OCI-LY3 (cell line): ENCODE data around the gene PTPN20.

Experiments used
- H2AFZ ChIP-seq: fragments of 200-600, 300-600 bp; shearing (Covaris generic); 2 replicates; pipeline ENCODE4 v1.6.0; 2014; ENCODE audit warnings: antibody characterized with exemption, low read depth, low read length
- H3K27ac ChIP-seq: fragments of 200-600, 300-600 bp; sonication (generic); 2 replicates; pipeline ENCODE4 v1.5.1; 2014; ENCODE audit warnings: mild to moderate bottlenecking, low read length, moderate library complexity, mixed read lengths
- H3K27me3 ChIP-seq: fragments of 200-600, 300-600 bp; sonication (generic); 2 replicates; pipeline ENCODE4 v1.6.1; 2014; ENCODE audit warnings: low read depth, low read length, mixed read lengths
- H3K36me3 ChIP-seq: fragments of 200-600, 300-600 bp; sonication (generic); replicated peaks from 2 replicates; pipeline ENCODE3; 2014; ENCODE audit warnings: low read depth, low read length, mixed read lengths
- H3K4me1 ChIP-seq: fragments of 300-600, 200-600 bp; sonication (generic); 2 replicates; pipeline ENCODE4 v1.6.1; 2014; ENCODE audit warnings: low read length, mixed read lengths
- H3K4me2 ChIP-seq: fragments of 200-600, 300-600 bp; sonication (generic); 2 replicates; pipeline ENCODE4 v1.6.1; 2014; ENCODE audit warnings: low read length, mixed read lengths
- H3K4me3 ChIP-seq: fragments of 300-600, 200-600 bp; sonication (generic); 2 replicates; pipeline ENCODE4 v1.5.1; 2014; ENCODE audit warnings: antibody characterized with exemption, mild to moderate bottlenecking, low read length, moderate library complexity
- H3K79me2 ChIP-seq: fragments of 300-600, 200-600 bp; shearing (Covaris generic); 2 replicates; pipeline ENCODE4 v1.6.1; 2014; ENCODE audit warnings: mild to moderate bottlenecking, low read length, mixed read lengths
- H3K9ac ChIP-seq: fragments of 300-600, 200-600 bp; shearing (Covaris generic); 2 replicates; pipeline ENCODE4 v1.6.0; 2014; ENCODE audit warnings: mild to moderate bottlenecking, low read length, moderate library complexity
- H3K9me3 ChIP-seq: fragments of 200-600, 300-600 bp; shearing (Covaris generic); 2 replicates; pipeline ENCODE4 v1.6.1; 2014; ENCODE audit warnings: low read length, mixed read lengths; ENCODE audit not compliant: insufficient read depth
- H4K20me1 ChIP-seq: fragments of 200-600, 300-600 bp; sonication (generic); 2 replicates; pipeline ENCODE4 v1.6.1; 2016; ENCODE audit warnings: low read length, mixed read lengths; ENCODE audit not compliant: insufficient read depth
- EZH2phosphoT487 ChIP-seq: fragments of 200-600 bp; shearing (Covaris generic); IDR thresholded peaks from 2 replicates; pipeline ENCODE4 v1.6.1; 2018; ENCODE audit warnings: antibody characterized with exemption, mixed run types, low read depth
- TF ChIP-seq, protein P1 (sequence below): fragments of 200-600, 300-600 bp; sonication (generic); IDR thresholded peaks from 2 replicates; pipeline ENCODE4 v1.5.1; 2014; ENCODE audit warnings: antibody characterized with exemption, low read length, low read depth

PTPN20 gene

DNA sequence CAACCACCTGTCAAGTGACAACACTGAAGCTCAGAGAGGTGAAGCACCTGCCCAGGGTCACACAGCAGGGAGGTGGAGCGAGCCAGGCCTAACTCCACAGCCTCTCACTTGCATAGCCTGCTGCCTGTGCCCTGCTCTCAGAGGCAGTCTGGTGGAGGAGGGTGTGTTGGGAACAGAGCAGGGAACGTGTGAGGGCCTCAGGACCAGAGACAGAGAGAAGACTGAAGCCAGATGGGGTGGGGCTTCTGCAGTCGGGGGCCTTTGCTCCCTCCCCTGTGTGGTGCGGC, 114.0 kb downstream of the PTPN20 start:
- no peak overlapping the region for H3K4me2 ChIP-seq
- peaks cover 20% of the 10 kb centered on the region for H3K4me1 ChIP-seq
- H3K9ac ChIP-seq: no peak overlapping the region
- no peak overlapping the region for H2AFZ ChIP-seq
- no peaks in the 10 kb centered on the region for H3K79me2 ChIP-seq
- no peaks in the 10 kb centered on the region for H3K9me3 ChIP-seq
- H4K20me1 ChIP-seq: no peaks in the 10 kb centered on the region
- no peaks in the 10 kb centered on the region for H3K36me3 ChIP-seq
- no peak overlapping the region for H3K4me3 ChIP-seq
- no peak overlapping the region for H3K27ac ChIP-seq
- no peaks in the 10 kb centered on the region for H3K27me3 ChIP-seq
- TF ChIP-seq, protein P1, sequence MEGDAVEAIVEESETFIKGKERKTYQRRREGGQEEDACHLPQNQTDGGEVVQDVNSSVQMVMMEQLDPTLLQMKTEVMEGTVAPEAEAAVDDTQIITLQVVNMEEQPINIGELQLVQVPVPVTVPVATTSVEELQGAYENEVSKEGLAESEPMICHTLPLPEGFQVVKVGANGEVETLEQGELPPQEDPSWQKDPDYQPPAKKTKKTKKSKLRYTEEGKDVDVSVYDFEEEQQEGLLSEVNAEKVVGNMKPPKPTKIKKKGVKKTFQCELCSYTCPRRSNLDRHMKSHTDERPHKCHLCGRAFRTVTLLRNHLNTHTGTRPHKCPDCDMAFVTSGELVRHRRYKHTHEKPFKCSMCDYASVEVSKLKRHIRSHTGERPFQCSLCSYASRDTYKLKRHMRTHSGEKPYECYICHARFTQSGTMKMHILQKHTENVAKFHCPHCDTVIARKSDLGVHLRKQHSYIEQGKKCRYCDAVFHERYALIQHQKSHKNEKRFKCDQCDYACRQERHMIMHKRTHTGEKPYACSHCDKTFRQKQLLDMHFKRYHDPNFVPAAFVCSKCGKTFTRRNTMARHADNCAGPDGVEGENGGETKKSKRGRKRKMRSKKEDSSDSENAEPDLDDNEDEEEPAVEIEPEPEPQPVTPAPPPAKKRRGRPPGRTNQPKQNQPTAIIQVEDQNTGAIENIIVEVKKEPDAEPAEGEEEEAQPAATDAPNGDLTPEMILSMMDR: no peak
- TF ChIP-seq EZH2phosphoT487: no peak

DNA sequence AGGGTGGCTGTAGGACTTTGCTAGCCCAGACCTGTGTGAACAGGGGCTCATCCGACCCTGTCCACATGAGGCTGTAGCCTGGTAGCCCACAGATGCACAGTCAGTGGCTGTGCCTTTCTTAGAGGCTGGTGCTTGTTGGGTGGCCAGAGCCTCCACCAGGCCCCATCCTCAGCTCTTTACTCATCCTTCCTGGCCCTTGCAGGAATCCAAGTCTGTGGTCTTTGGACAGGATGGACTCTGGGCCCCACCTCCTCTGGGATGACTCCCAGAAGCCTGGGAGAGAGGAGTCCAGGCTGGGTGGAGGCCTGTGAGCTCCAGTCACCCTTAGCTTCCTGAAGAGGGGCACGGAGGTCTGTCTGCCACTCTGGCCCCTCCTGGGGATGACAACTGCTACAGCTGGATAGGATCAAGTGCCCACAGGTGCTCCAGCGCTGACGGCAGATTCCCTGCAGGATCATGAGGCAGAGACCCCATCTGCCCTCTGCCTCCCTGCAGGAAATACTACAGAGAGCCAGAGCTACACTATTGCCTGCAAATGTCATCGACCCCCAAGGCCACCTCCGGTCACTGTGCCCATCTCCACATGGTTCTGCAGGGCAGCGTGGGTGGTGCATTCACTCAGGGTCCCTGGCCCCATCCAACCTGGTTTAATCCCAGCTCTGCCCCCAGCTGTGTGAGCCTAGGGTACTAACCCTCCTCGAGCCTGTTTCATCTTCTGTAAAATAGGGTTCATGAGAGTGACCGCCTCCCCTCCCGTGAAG, 114.5 kb downstream of the PTPN20 start:
- TF ChIP-seq, protein P1: no peak
- TF ChIP-seq EZH2phosphoT487: no peak
- no peak overlapping the region for H3K4me3 ChIP-seq
- no peak overlapping the region for H3K9ac ChIP-seq
- no peak overlapping the region for H3K4me2 ChIP-seq
- H3K9me3 ChIP-seq: no peaks in the 10 kb centered on the region
- H3K27ac ChIP-seq: no peak overlapping the region
- H3K79me2 ChIP-seq: no peaks in the 10 kb centered on the region
- H3K36me3 ChIP-seq: no peaks in the 10 kb centered on the region
- H2AFZ ChIP-seq: no peak overlapping the region
- peaks cover 15% of the 10 kb centered on the region for H3K4me1 ChIP-seq
- no peaks in the 10 kb centered on the region for H3K27me3 ChIP-seq
- H4K20me1 ChIP-seq: no peaks in the 10 kb centered on the region

DNA sequence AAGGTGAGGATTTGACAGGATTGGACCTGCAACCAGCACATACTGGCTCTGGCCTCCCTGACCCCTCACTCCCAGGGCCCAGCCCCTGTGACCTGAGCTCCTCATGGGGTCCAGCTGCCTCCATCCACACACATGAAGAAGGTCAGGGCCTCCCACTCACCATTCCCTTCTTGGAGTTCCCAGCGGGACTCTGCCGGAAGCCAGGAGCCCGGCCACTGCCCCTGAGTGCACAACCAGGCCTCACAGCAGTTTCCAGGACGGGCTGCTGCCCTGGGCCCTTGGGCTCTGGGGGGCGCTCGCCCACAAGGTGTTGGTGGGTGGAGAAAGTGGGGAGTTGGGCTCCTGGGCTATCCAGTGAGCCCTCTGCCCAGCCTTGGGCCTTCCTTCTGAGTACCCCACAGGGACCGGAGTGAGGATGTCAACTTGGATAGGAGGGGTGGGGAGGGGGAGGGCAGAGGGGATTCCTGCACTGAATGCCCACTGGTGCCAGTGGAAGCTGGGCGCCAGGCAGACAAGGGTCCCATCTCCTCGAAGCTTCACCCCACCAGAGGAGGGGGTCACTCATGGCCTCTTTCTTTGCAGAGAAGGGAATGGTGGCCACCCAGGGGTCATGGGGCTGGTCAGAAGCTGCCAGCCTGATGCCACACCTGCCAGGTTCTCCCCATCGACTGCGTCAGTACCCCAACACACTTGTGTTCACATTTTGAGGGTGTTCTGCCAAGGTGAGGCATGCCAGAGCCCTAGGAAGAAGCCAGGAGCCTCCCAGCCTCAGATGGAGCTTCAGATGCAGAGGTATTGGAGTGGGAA, 115.3 kb downstream of the PTPN20 start:
- no peaks in the 10 kb centered on the region for H3K79me2 ChIP-seq
- no peak overlapping the region for H3K4me2 ChIP-seq
- no peaks in the 10 kb centered on the region for H3K27me3 ChIP-seq
- no peak for TF ChIP-seq EZH2phosphoT487
- TF ChIP-seq, protein P1: no peak
- no peak overlapping the region for H3K27ac ChIP-seq
- no peak overlapping the region for H3K4me3 ChIP-seq
- no peaks in the 10 kb centered on the region for H4K20me1 ChIP-seq
- no peak overlapping the region for H2AFZ ChIP-seq
- H3K9ac ChIP-seq: no peak overlapping the region
- peaks cover 13% of the 10 kb centered on the region for H3K4me1 ChIP-seq
- H3K36me3 ChIP-seq: no peaks in the 10 kb centered on the region
- H3K9me3 ChIP-seq: no peaks in the 10 kb centered on the region

DNA sequence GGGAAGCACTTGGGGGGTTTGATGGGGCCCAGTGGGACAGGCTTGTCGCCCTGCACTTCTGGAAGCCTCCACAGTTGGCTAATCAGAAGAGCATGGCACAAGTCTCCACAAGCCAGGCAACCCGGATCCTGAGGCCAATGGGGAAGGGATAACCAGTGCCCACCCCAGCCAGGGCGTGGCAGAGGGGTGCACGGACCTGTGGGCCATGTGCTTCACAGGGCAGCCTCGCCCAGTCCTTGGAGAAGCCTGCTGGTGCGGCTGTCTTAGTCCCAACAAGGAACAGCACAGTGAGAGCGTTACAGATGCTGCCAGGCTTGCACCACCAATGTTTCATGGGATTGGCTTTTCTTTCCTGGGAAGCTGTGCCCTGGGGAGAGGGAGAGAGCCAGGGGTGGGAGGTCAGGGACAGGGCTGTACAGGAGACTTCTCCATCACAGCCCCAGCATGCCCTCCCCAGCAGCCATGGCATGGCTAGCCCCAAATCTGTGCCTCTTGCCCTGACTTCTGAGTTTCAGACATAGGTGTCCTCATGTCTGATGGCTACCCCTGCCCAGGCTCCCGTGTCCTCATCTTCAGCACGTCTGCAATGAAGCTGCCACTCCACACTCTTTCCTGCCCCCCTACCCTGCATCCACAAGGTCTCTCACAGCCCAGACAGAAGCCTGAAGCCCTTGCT, 116.0 kb downstream of the PTPN20 start:
- Histone ChIP-seq H3K4me3 (no peak overlapping the region), H3K27me3 (no peaks in the 10 kb centered on the region), H3K4me1 (peaks cover 5% of the 10 kb centered on the region), H4K20me1 (no peaks in the 10 kb centered on the region), H3K9ac (no peak overlapping the region), H3K27ac (no peak overlapping the region), H3K9me3 (no peaks in the 10 kb centered on the region), H2AFZ (no peak overlapping the region), H3K4me2 (no peak overlapping the region), H3K79me2 (no peaks in the 10 kb centered on the region), H3K36me3 (no peaks in the 10 kb centered on the region)
- no peak for TF ChIP-seq EZH2phosphoT487
- TF ChIP-seq, protein P1: no peak
